Measurements from ENCODE around the gene BRD2. TPM values are rescaled to one million over a fixed set of nuclear protein-coding genes. Genes with fewer than 3 reads are reported as not detected.

BRD2 gene
- total and polyA plus RNA-seq, 9 of the 15 experiments (the other 6 are each of a cell fraction or from before 2014, with no cell fraction given), result 19.0 to 252 (median 181) TPM

- no peaks in the 10 kb centered on the region for H3K36me3 ChIP-seq (ENCODE audit: control insufficient read depth, insufficient read depth, low read length)
- TF ChIP-seq, protein P1, sequence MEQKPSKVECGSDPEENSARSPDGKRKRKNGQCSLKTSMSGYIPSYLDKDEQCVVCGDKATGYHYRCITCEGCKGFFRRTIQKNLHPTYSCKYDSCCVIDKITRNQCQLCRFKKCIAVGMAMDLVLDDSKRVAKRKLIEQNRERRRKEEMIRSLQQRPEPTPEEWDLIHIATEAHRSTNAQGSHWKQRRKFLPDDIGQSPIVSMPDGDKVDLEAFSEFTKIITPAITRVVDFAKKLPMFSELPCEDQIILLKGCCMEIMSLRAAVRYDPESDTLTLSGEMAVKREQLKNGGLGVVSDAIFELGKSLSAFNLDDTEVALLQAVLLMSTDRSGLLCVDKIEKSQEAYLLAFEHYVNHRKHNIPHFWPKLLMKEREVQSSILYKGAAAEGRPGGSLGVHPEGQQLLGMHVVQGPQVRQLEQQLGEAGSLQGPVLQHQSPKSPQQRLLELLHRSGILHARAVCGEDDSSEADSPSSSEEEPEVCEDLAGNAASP (IDR thresholded peaks at IDR 0.05), result no peak
- TF ChIP-seq, protein P2, sequence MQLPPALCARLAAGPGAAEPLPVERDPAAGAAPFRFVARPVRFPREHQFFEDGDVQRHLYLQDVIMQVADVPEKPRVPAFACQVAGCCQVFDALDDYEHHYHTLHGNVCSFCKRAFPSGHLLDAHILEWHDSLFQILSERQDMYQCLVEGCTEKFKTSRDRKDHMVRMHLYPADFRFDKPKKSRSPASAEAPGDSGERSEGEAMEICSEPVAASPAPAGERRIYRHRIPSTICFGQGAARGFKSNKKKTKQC (CRISPR knock-in tag; IDR thresholded peaks at IDR 0.05), result no peak
- TF ChIP-seq TAF7 (tag; IDR thresholded peaks at IDR 0.05), result no peak
- WGBS (ENCODE audit: insufficient coverage, low coverage, missing lambda C conversion rate), result 1% methylated on average over 4 of the region's 4 CpGs
- DNase-seq (ENCODE audit: extremely low read depth in 1 of 4, low spot score in 3 of 4) (peak in 1 of 4 experiments; percentile 0), ATAC-seq (no peak), FAIRE-seq (no peak)
- intact Hi-C loops (cut with micrococcal nuclease), result no loop called here
- in situ Hi-C loops (cut with MboI), result no loop called here
- no peak overlapping the region for H2AFZ ChIP-seq (ENCODE audit: low read depth, low read length)
- no peak overlapping the region for H3K4me3 ChIP-seq
- no peak overlapping the region for H3K4me2 ChIP-seq (ENCODE audit: insufficient read depth, low read length)
- no TSS peak for BruUV-seq (replicated peaks)
- H3K9ac ChIP-seq (ENCODE audit: insufficient read depth in 1 of 2, low read depth in 2 of 2, low read length in 2 of 2), result no peak overlapping the region
- H3K9me1 ChIP-seq (ENCODE audit: control insufficient read depth, insufficient read depth, low read length), result no peaks in the 10 kb centered on the region
- no peaks in the 10 kb centered on the region for H3K79me2 ChIP-seq (ENCODE audit: control insufficient read depth, insufficient read depth, low read length)
- no peaks in the 10 kb centered on the region for H3K9me3 ChIP-seq (replicated peaks; ENCODE audit: control insufficient read depth, insufficient read depth, low read depth, low read length)
- POLR2A ChIA-PET, result interaction anchor here (0.7 to 2.6 kb wide), 3 partner anchors 17 to 105 kb away, joined by 3 to 14 read pairs (median 4); no protein-coding TSS in a partner anchor
- CTCF ChIA-PET (ENCODE audit: low intra/inter-chr PET ratio), result no interaction called here
- H3K27me3 ChIP-seq (ENCODE audit: control insufficient read depth in 2 of 2, insufficient read depth in 2 of 2, low read length in 2 of 2), result peaks cover 17 to 33% of the 10 kb centered on the region in 2 experiments
- H4K20me1 ChIP-seq (replicated peaks; ENCODE audit: control insufficient read depth, insufficient read depth, low read length), result no peaks in the 10 kb centered on the region
- H3K4me1 ChIP-seq (replicated peaks in 1 of 2; ENCODE audit: control insufficient read depth in 2 of 2, insufficient read depth in 2 of 2, low read length in 2 of 2), result no peaks in the 10 kb centered on the region
- no peak overlapping the region for H3K27ac ChIP-seq (ENCODE audit: extremely low read depth, low read depth, low read length)
Observed at GRCh38 chr6:33001685-33002084, 33.3 kb downstream of the BRD2 start.

GRCh38 chr6:33004940-33005339 is 36.5 kb downstream of the BRD2 start:
- ATAC-seq (no peak), FAIRE-seq (no peak), DNase-seq (ENCODE audit: extremely low read depth in 1 of 4, low spot score in 3 of 4) (peak in 1 of 4 experiments; percentile 2)
- Histone ChIP-seq H3K27me3 (ENCODE audit: control insufficient read depth in 2 of 2, insufficient read depth in 2 of 2, low read length in 2 of 2) (peaks cover 35 to 63% of the 10 kb centered on the region in 2 experiments), H3K4me3 (no peak overlapping the region), H3K79me2 (ENCODE audit: control insufficient read depth, insufficient read depth, low read length) (no peaks in the 10 kb centered on the region), H3K4me1 (replicated peaks in 1 of 2; ENCODE audit: control insufficient read depth in 2 of 2, insufficient read depth in 2 of 2, low read length in 2 of 2) (no peaks in the 10 kb centered on the region), H3K9me3 (replicated peaks; ENCODE audit: control insufficient read depth, insufficient read depth, low read depth, low read length) (no peaks in the 10 kb centered on the region), H3K27ac (ENCODE audit: extremely low read depth, low read depth, low read length) (no peak overlapping the region), H3K36me3 (ENCODE audit: control insufficient read depth, insufficient read depth, low read length) (no peaks in the 10 kb centered on the region), H3K9ac (ENCODE audit: insufficient read depth in 1 of 2, low read depth in 2 of 2, low read length in 2 of 2) (no peak overlapping the region), H3K4me2 (ENCODE audit: insufficient read depth, low read length) (no peak overlapping the region), H4K20me1 (replicated peaks; ENCODE audit: control insufficient read depth, insufficient read depth, low read length) (no peaks in the 10 kb centered on the region), H2AFZ (ENCODE audit: low read depth, low read length) (no peak overlapping the region), H3K9me1 (ENCODE audit: control insufficient read depth, insufficient read depth, low read length) (no peaks in the 10 kb centered on the region)
- TF ChIP-seq PHF21A (IDR thresholded peaks at IDR 0.05; ENCODE audit: borderline replicate concordance, low read depth) (no peak), ATF3 (IDR thresholded peaks at IDR 0.05) (peak; percentile 20; the same call in 1 of the 2 replicates), ATF3 (CRISPR knock-in tag; conservative IDR thresholded peaks at IDR 0.05) (no peak), MECOM (CRISPR knock-in tag; IDR thresholded peaks at IDR 0.05) (no peak), ZBTB26 (CRISPR knock-in tag; IDR thresholded peaks at IDR 0.05) (no peak)
- WGBS (ENCODE audit: insufficient coverage, low coverage, missing lambda C conversion rate), result 3% methylated on average over 6 of the region's 6 CpGs
- BruUV-seq (replicated peaks), result no TSS peak
- ChIA-PET CTCF (ENCODE audit: low intra/inter-chr PET ratio) (no interaction called here), POLR2A (interaction anchor here (0.6 kb wide), 1 partner anchor 112 kb away, joined by 3 read pairs; no protein-coding TSS in a partner anchor)
- in situ Hi-C loops (cut with MboI) (no loop called here), intact Hi-C loops (cut with micrococcal nuclease) (no loop called here)

Data from K562 (cell line).